GM15510 (cell line): Measurements from ENCODE around the gene KRABD2.

ENCODE experiments used
- POLR2A ChIP-seq: IDR thresholded peaks from 3 replicates; pipeline ENCODE4 v1.6.1; 2011; ENCODE audit warnings: borderline replicate concordance; ENCODE audit not compliant: insufficient read length; ENCODE audit errors: extremely low read depth

The KRABD2 gene

DNA sequence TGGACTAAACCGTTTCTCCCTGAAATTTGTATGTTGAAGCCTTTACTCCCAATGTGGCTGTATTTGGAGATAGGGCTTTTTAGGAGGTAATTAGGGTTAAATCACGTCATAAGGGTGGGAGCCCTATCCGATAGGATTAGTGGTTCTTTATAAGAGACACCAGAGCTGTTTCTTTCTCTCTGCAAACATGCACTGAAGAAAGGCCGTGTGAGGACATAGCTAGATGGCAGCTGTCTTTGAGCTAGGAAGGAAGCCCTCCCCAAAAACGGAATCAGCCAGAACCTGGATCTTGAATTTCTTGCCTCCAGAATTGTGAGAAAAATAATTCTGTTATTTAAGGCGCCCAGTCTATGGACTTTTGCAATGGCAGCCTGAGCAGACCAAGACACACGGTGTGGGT, 22.8 kb downstream of the KRABD2 start:
- no peak for TF ChIP-seq POLR2A

DNA sequence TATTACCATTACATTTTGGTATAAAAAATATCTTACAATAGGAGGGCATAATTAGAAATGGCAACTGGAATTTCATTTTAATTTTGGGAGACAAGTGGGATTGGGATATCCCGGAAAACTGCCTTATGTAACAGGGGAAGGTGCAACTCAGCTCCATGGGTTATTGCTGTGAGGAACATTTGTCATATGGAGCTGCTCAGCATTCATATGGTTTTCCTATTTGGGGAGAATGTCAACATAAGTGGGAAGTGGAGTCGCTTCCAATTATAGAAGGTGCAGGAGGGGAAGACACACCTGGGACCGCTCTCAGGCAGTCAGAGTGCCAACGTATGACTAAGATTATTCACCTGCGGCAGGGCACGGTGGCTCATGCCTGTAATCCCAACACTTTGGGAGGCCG, 26.2 kb downstream of the KRABD2 start:
- no peak for TF ChIP-seq POLR2A

DNA sequence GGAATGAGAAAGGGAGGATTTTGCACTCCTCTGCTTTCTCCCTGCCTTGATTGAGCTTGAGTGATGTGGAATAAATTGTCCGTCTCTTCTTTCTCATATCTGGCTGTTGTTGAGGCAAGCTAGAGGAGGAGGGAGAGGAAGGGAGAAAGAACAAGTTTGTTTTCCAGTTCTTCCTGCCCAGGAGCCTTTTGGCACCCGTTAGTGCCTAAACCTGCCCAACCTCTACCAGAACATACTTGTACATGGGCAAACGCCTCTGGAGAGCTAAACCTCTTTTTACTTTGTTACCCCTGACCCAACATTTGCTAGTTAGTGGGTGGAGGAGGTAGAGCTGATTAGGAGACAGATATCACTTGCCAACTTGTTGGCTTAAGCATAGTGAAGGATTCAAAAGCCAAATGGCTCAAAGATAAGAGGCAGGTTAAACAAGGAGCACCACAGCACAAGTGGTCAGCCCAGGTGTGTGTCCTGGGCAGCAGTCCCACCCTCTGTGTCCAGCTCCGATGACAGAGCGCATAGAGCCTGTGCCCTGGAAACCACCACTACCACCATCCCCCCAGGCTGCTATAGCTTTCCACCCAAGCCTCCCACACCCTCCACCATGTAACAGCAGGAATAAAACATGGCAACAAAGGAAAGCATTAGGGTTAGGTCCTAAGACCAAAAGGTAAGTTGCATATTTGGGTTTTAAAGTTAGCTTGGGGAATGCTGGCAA, 30.4 kb downstream of the KRABD2 start:
- no peak for TF ChIP-seq POLR2A

DNA sequence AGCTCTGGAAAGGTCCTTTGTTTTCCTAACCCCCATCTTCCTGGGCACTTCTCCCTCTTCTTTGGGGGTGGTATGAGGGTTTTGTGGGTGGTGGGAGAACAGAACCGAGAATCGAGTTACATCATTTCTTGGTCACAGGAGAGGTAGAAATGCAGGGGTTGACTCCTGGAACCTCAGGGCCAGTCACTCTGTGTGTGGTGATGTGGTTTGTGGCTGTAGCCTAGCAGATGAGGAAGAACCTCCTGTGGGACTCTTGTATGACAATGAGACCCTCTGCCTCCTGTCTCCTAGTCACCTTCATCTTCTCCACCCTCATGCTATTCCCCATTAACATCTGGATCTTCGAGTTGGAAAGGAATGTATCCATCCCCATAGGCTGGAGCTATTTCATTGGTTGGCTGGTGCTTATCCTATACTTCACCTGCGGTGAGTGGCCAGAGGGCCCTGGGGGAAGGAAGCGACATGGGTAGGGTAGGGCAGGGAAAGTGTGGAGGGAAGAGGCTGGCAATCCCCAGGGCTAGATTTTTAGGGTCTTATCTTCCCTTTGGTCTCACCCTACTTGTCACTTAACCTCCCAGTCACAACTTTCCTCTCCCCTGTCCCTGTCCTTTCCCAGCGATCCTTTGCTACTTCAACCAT, 31.3 kb downstream of the KRABD2 start:
- no peak for TF ChIP-seq POLR2A

DNA sequence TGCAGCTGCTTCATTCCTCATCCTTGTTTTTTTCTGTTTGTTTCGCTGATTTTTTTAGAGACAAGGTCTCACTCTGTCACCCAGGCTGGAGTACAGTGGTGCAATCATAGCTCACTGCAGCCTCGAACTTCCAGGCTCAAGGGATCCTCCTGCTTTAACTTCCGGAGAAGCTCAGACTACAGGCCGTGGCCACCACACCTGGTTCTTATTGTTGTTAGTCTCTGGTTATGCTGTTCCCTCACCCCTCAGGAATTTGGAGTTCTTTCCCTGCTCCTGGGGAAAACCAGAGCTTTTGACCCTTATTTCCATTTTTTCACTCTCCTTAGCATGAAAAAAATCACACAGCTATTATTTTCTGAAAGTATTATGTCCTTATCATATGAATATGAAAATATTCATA, 35.0 kb downstream of the KRABD2 start:
- no peak for TF ChIP-seq POLR2A

DNA sequence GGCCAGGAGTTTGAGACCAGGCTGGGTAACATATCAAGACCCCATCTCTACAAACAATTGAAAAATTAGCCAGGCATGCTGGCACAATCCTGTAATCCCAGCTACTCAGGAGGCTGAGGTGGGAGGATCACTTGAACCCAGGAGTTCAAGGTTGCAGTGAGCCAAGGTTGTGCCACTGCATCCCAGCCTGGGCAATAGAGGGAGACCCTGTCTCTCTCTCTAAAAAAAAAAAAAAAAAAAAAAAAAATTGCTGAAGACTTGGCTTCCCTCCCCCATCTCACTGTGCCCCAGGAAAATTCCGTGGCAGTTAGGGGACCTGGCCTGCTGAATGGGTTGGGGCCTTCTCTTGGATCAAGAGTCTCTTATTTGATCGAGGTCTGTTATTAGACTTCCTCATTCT, 37.0 kb downstream of the KRABD2 start, which contains the start of gene ODF4:
Gene ODF4, plus strand, starts transcription at position 301 of the 400 bp plus-strand sequence. CDS start 212 bp downstream, outside the sequence.
- TF ChIP-seq POLR2A = no peak

DNA sequence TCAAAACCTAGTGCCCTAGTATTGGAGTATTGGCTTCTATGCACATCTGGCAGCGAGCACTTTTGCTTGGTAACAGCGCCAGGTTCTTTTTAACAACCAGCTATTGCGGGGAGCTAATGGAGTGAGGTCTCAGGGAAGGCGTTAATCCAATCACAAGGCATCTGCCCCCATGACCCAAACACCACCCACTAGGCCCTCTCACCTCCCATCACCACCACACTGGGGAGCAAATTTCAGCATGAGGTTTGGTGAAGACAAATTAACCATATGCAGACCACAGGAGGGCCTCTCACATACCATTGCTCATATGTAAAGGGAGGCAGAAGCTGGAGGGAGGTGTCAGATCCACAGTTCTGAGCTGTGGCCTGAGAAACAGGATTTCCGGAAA, 37.8 kb downstream of the KRABD2 start:
- no peak for TF ChIP-seq POLR2A

DNA sequence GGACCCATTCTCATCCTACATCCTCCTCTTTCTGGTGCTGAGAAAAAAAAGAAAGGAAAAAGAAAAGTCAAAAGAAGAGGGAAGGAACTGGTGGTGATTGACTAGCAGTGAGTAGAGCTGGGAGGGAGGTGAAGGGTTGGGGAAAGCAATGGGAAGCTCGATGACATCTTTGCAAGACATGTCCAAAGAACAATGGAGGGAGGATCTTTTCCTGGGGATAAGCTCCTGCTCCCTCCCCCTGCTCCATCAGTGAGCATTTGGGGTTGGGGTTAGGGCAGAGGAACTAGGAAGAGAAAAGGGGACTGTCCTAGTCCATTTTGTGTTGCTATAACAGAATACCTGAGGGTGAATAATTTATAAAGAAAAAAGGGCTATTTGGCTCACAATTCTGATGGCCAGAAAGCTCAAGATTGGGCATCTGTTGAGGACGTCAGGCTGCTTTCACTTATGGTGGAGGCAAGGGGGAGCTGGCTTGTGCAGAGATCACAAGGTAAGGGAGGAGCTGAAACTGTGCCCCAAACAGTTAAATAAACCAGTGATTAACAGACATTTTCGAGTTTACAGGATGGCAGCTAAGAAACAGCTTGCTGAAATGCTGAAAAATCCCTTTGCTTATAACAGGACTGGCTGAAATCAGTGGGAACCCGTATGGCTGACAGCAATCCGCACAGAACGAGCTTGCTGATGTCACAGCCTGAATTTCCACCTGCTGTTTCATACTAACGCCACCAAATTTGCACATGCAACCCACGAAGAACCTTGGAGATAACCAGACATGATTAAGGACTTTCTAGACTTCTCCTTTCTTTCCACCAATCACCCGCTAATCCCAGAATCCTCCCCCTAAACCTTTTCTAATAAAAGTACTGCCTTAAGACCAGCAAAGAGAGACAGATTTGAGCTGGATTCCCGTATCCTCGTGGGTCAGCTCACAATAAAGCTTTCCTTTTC, 38.4 kb downstream of the KRABD2 start:
- no peak for TF ChIP-seq POLR2A

DNA sequence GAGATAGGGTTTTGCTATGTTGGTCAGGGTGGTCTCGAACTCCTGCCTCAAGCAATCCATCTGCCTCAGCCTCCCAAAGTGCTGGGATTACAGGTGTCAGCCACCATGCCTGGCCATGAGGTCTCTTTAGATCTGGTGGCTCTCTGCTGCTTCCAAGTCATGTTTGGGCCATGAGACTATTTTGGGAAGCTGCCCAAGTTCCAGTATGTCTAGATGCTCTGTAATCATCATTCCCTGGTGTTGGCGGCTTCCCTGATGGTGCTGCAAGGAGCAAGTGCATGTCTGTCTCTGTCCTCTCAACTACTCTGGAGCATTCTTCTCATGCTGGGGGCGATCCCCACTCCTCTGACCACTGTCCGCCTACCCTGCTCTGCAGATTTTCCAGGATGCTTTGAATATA, 43.2 kb downstream of the KRABD2 start:
- no peak for TF ChIP-seq POLR2A

DNA sequence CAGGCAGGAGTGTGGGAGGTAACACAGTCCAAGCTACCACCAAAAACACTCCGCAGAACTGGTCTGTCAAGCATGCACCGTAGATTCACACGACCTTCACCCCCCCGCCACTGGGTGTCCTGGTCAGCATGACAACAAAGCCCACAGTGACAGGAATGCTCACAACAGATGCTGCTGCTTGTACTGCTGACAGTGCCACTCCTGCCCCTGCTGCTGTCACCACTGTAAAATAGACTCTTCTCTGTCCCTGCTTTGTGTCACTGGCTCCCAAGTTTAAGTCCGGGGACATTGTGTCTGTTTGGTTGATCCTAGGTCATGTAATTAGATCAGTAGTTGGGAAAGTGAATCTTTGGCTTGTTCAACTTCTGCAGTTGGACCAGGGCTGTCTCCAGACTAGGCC, 43.8 kb downstream of the KRABD2 start:
- TF ChIP-seq POLR2A = no peak

DNA sequence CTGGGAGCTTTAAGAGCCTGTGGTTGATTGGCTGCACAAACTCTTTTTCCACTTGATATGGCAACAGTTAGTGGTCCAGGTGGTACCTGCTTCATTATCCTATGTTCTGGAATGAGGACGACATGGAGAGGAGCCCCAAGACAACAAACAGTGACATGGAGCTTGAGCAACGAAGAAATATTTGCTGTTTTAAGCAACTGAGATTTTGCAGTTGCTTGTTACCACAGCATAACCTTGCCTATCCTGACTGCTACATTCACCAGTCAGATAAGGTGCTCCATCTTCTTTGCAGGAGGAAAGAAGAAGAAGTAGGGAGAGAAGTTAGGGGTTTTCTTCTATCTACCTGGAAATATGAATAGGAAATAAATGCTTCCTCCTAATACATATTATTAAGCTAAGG, 44.4 kb downstream of the KRABD2 start:
- TF ChIP-seq POLR2A = no peak

DNA sequence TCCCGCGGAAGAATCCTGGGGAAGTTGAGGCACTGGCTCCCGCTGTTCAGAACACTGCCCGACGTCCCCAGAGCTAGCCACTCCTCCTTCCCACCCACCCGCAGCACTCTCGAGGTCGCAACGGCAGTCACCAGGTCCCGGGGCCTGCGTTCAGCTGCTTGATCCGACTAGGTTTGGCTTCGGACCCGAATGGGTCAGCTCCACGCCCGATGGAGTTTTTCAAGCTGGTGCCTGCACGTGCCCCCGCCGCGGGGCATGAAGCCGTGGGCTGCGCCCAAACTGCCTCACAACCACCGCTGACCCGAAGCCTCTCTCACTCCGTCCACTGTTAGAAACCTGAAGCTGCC, 49.2 kb downstream of the KRABD2 start:
- no peak for TF ChIP-seq POLR2A
